GM12892 (cell line): ENCODE measurements around the gene TSGA10IP.

ENCODE experiments used
- DNase-seq: peaks from one replicate; pipeline ENCODE4 v3.0.0; 2011; ENCODE audit not compliant: insufficient read length
- FAIRE-seq: peaks from 2 replicates; lab custom pipeline; 2011; peaks lifted over from hg19 to GRCh38; lab: Jason Lieb, UNC
- POLR2A ChIP-seq: IDR thresholded peaks from 2 replicates; pipeline ENCODE4 v1.6.1; 2011; ENCODE audit warnings: low read depth, low read length, control low read depth
- POLR2AphosphoS5 ChIP-seq: IDR thresholded peaks from 2 replicates; pipeline ENCODE4 v1.6.1; 2011; ENCODE audit warnings: low read depth, low read length, control low read depth
- TAF1 ChIP-seq: IDR thresholded peaks from 2 replicates; pipeline ENCODE4 v1.6.1; 2011; ENCODE audit warnings: low read depth, mild to moderate bottlenecking, control low read depth, low read length, borderline replicate concordance

The TSGA10IP gene

DNA sequence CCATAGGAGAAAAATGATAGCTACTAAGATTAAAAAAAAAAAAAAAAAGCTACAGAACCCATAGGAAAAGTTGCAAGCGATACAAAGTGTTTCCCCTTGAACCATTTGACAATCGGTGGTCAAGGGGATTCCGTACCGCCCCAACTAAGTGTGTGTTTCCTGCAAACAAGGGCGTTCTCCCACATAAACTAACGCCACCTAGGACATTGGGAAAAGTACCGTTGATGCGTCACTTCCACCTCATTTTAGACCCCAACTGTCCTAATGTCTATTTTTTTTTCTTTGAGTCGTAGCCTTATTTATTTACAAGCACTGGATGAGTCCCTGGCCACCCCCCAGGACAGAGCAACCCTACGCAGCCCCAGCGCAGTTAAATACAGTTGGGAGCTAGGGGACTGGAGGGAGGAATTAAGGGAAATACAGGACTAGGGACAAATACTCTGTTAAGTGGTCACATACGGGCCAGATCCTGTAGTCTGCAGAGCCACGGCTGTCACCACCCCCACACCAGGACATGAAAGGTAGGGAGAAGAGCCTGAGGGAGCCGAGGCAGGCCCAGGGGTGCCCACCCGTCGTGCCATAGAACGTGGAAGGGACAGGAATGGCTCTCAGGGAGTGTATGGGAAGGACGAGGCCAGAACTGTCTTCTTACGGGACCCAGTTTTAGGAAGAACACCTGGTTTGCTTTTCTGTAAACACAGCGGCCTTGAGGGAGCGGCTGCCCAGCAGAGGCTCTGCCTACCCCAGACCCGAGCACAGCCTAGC lies 37.7 kb downstream of the TSGA10IP start:
- no peak for DNase-seq
- no peak for TF ChIP-seq POLR2A
- no peak for TF ChIP-seq TAF1
- TF ChIP-seq POLR2AphosphoS5: no peak
- no peak for FAIRE-seq

DNA sequence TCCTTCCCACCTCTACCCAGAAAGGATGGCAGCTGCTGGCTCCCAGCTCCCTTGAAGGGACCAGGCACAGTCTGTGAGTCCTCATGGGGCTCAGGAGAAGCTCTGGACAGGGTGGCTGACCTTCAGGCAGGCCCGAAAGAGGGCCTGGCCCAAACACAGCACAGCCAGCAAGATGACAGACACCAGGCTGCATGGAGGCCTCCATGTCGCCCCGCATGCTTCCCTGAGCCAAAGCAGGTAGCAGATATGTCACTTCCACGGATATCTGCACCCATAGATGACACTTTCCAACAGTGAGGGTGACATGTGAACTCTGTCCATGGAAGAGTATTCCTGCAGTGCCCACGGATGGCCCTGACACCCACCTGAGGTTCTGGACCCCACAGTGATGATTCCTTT lies 38.3 kb downstream of the TSGA10IP start:
- TF ChIP-seq POLR2A (no peak), TAF1 (no peak), POLR2AphosphoS5 (no peak)
- FAIRE-seq (peak; percentile 38), DNase-seq (no peak)

DNA sequence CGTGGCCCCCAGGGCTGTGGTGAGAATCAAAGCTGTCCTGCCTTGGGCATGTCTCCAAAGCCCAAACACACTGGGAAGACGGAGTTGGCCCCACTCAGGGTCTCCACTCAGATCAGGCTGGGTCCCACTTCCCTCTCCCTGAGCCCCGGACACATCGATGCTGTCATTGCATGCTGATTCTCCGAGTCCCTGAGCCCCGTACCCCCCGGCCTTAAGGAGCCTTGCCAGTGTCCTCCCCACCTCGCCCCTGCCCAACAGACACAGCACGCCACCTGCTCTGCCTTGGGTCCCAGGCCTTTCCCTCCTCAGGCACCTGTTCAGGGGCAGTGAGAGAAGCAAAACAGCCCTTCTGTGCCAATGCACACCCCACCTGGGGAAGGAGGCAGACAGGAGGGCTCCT lies 42.1 kb downstream of the TSGA10IP start:
- no peak for TF ChIP-seq POLR2A
- no peak for TF ChIP-seq TAF1
- TF ChIP-seq POLR2AphosphoS5: no peak
- DNase-seq: no peak
- FAIRE-seq: no peak

DNA sequence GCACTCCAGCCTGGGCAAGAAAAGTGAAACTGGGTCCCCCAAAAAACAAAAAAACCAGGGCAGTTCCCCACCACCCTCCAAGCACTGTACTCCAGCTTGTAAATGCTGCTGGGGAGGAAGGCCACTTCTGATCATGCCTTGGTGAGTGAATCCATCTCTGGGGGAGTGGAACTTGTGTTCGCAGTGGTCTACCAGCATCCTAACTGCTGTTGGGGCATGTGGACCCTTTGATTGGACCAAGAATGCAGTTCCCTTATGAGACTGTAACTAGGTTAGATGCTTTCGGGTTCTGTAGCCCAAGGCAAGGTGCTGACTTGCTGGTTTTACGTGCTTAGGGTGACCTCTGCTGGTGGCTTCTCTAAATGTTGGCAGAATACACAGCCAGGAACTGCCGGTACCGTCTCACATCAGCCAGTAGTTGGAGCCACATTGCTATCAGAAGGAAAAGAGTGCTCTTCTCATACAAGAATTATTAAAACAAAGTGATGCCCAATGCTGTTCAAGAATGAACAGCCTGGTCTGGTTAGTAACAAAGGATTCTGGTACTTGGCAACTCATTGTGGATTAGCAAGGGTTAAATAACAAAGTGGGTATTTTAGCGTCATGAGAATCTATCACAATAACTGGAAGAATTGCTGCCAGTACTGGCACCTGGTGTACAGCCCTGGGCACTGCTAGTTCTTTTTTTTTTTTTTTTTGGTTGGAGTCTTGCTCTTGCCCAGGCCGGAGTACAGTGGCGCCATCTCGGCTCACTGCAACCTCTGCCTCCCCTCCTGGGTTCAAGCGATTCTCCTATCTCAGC lies 43.7 kb downstream of the TSGA10IP start:
- TF ChIP-seq POLR2AphosphoS5 (no peak), TAF1 (no peak), POLR2A (no peak)
- DNase-seq: peak; percentile 85
- FAIRE-seq: peak; percentile 100

DNA sequence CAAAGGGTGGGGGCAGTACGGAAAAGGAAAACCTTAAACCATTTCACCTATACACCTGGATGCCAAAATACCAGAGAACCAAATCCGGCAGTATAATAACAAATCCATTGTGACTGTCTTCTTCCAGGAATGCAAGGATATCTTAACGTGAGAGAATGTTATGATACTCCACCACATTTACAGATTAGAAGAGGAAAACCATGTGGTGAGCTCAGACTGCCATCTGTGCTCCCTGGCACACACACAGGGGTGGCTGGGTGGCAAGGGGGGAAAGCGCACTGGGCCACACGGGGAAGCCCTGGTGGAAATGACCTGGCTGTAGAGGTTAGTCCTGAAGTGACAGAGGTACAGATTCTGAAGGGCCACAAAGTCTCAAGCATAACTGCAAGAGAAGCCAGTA lies 46.8 kb downstream of the TSGA10IP start:
- no peak for DNase-seq
- TF ChIP-seq POLR2A (no peak), TAF1 (no peak), POLR2AphosphoS5 (no peak)
- no peak for FAIRE-seq

DNA sequence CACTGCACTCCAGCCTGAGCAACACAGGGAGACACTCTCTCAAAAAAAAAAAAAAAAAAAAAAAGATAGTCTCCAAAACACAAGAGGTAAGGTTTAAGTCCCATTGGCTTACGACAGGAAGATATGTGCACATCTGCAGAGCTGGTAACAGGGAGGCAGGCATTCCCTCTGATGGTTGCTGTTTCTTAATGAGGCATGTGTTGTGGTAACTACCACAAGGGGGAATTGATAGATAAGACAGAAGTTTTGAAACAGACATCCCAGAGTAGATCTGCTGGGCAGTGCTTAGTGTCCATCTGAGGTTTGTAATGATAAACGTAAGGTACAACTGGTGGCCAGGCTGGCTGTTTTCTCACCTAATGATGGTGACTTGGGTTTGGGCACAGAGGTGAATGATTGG lies 52.0 kb downstream of the TSGA10IP start:
- TF ChIP-seq TAF1: no peak
- TF ChIP-seq POLR2AphosphoS5: peak; percentile 39; the same call in 1 of the 2 replicates
- 0 out of 2 replicates have a peak, but pooled peaks have one; percentile 24 for TF ChIP-seq POLR2A
- DNase-seq (no peak), FAIRE-seq (no peak)

DNA sequence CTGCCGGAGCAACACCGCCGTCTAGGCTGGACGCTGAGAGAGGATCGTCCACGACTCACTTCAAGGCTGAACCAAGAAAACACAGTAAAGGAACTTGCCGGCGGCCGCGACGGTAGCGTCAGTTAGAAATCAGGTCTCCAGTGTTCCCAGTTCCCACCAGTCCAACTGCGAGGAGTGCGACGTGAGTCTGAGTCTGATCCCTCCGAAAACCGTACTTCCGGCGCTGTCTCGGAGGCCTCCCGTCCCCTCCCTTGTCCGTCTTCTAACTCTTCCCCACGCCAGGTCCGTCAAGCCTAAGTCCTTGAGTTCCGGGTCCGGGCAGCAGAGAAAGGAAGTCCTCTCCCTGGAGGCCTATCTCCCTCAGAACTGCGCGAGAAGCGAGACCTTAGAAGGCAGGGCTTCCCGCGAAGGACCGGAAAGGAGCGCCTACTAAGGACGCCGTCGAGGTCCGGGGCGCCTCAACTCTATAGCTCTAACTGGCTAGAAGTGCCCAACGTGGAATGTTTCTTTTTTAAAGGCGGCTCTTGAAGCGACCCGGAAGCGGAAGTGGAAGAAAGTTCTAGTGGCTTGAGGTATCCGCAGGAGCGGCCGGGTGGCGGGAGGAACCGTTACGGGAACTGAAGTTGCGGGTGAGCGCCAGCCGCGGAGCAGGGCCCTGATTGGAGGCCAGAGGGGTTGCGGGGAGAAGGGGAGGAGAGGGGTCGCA lies 56.8 kb downstream of the TSGA10IP start, which contains the start of the genes BANF1 and EIF1AD:
Gene BANF1, plus strand, starts transcription at position 562 of the 706 bp plus-strand sequence. CDS start 748 bp downstream, outside the sequence.
Gene EIF1AD, minus strand, starts transcription at position 216 of the 706 bp plus-strand sequence. CDS start 1,768 bp downstream, outside the sequence.
- peak; percentile 87 for DNase-seq
- peak; percentile 99 for FAIRE-seq
- peak; percentile 92 for TF ChIP-seq TAF1
- TF ChIP-seq POLR2AphosphoS5: peak; percentile 91
- TF ChIP-seq POLR2A: peak; percentile 87

DNA sequence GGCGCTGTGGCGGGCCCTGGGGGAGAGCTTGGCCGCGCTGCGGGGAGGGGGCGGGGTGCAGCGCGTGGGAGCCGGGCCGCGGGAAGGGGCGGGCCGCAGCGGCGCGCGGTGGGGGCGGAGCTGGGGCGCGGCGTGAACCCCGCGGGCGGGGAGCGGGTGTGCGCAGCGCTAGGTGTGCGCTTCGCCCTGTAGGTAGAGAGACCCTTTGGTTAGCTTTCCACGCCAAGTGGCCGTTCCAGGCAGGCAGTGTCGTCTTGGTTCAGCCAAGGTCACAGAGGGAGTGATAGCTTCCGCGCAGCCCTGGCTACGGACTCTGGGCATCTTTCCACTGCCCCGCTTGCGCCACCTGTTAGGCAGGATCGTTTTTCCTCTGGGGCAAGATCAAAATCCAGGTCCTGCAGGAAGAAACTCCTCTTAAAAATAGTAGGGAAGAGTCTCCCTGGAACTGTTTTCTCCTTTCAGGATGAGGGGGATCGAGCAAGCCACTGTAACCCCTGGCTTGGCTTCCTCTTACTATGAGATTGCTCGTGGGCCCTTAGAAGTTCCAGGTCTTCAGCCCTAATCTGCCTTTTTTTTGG lies 57.5 kb downstream of the TSGA10IP start:
- DNase-seq (peak; percentile 74), FAIRE-seq (no peak)

DNA sequence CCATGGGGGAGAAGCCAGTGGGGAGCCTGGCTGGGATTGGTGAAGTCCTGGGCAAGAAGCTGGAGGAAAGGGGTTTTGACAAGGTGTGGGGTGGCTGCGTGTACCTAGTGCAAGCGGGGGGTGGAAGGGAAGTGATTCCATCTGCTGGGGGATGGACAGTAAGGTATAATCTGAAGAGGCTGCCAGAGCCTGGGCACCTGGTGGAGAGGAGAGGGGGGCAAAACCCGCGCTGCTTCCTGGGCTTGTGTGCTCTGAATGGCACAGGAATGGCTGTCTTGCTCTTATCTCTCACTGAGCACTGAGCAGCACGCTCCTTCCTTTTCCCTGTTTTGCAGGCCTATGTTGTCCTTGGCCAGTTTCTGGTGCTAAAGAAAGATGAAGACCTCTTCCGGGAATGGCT lies 58.0 kb downstream of the TSGA10IP start:
- no peak for DNase-seq
- no peak for FAIRE-seq
- no peak for TF ChIP-seq POLR2AphosphoS5
- no peak for TF ChIP-seq POLR2A
- TF ChIP-seq TAF1: no peak

More for the DNA sequence above, 57.5 kb downstream of the TSGA10IP start:
- no peak for TF ChIP-seq TAF1
- no peak for TF ChIP-seq POLR2A
- TF ChIP-seq POLR2AphosphoS5: no peak

DNA sequence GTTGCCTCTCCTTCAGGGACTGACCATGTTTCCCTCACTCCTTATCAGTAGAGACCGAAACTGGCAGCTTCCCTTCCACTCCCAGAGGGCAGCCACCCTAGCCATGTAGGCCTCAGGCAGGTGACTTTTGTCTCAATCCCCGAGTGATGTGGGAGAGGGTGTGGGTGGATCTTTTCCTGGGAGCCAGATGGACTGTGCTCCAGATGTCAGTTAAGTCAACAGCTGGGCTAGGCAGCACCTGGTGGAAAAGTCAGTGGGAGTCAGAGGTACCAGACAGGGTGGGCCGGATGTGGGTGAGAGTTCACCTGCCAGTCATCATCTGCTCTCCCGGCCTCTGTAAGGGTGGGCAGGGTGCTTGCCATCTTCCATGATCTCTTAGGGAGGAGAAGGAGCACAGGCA lies 58.9 kb downstream of the TSGA10IP start:
- DNase-seq (no peak), FAIRE-seq (no peak)
- TF ChIP-seq POLR2A (no peak), POLR2AphosphoS5 (no peak), TAF1 (no peak)

DNA sequence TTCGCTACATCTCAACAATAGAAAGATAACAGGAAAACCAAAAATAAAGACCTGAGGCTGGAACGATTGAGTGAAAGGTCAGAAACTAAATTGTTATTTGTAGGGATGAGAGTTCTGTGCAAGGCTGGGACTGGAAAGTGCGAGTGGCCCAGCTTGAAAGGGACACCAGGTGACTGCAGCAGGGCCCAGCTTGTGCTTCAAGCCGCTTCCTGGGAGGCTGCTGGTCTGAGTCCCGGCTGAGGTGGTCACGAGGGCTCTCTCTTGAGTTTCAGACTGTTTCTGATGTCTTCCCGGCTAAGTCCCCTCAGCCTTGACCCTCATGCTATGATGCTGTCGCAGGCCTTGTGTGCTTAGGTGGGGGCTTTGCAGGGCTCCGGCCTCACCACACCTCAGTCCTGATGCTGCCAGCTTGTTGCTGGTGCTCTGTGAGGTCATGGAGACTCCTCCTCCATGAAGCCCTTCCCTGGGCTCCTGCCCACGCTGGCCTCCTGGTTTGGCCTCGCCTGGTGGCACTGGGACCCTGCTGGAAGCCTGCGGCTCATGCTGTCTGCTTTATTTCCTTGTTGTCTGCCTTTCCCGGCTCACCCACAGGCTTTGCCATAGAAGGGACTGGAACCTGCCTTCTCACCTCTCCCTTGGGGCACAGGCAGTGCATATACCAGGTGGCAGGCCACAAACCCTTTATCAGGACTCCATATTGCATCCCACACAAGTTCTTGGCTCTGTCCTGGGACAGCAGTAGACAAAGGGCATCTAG lies 61.0 kb downstream of the TSGA10IP start:
- TF ChIP-seq POLR2A: 0 out of 2 replicates have a peak, but pooled peaks have one; percentile 9
- no peak for TF ChIP-seq TAF1
- no peak; the same call in 1 of the 2 replicates for TF ChIP-seq POLR2AphosphoS5
- no peak for FAIRE-seq
- no peak for DNase-seq
